MM.1S (cell line): ENCODE data around the gene LPIN1.

Experiments
- DNase-seq: peaks from one replicate; pipeline ENCODE4 v3.0.0-alpha.2; 2015
- H2AFZ ChIP-seq: fragments of 300-600 bp; sonication (generic); 2 replicates; pipeline ENCODE4 v1.6.0; 2016; ENCODE audit warnings: antibody characterized with exemption, low read length
- H3F3A ChIP-seq: fragments of 300-600 bp; sonication (generic); 2 replicates; pipeline ENCODE4 v1.6.1; 2016; ENCODE audit warnings: mild to moderate bottlenecking, antibody characterized with exemption, low read length, moderate library complexity, mixed read lengths; ENCODE audit not compliant: insufficient read depth
- H3K27ac ChIP-seq: fragments of 300-600 bp; sonication (generic); 2 replicates; pipeline ENCODE4 v1.5.1; 2016; ENCODE audit warnings: mild to moderate bottlenecking, low read length
- H3K27me3 ChIP-seq: fragments of 300-600 bp; sonication (generic); replicated peaks from 2 replicates; pipeline ENCODE4 v1.6.0; 2016; ENCODE audit warnings: low read length; ENCODE audit not compliant: insufficient read depth
- H3K36me3 ChIP-seq: fragments of 300-600 bp; sonication (generic); replicated peaks from 2 replicates; pipeline ENCODE4 v1.6.1; 2016; ENCODE audit warnings: mild to moderate bottlenecking, low read length, mixed read lengths; ENCODE audit not compliant: insufficient read depth
- H3K4me1 ChIP-seq: fragments of 300-600 bp; sonication (generic); 2 replicates; pipeline ENCODE4 v1.6.1; 2016; ENCODE audit warnings: low read length, mixed read lengths
- H3K4me2 ChIP-seq: fragments of 300-600 bp; sonication (generic); 2 replicates; pipeline ENCODE4 v1.6.0; 2016; ENCODE audit warnings: low read depth, low read length
- H3K4me3 ChIP-seq: fragments of 300-600 bp; sonication (generic); 2 replicates; pipeline ENCODE4 v1.5.1; 2016; ENCODE audit warnings: low read length, mixed read lengths
- H3K79me2 ChIP-seq: fragments of 300-600 bp; sonication (generic); 2 replicates; pipeline ENCODE4 v1.6.1; 2016; ENCODE audit warnings: mixed run types, low read length, mixed read lengths
- H3K9ac ChIP-seq: fragments of 300-600 bp; sonication (generic); 2 replicates; pipeline ENCODE4 v1.6.1; 2016; ENCODE audit warnings: low read length, mixed read lengths
- H3K9me2 ChIP-seq: fragments of 300-600 bp; sonication (generic); replicated peaks from 2 replicates; pipeline ENCODE4 v1.6.1; 2016; ENCODE audit warnings: mild to moderate bottlenecking, low read length, mixed read lengths; ENCODE audit not compliant: insufficient read depth
- H3K9me3 ChIP-seq: fragments of 300-600 bp; sonication (generic); replicated peaks from 2 replicates; pipeline ENCODE4 v1.6.1; 2016; ENCODE audit warnings: mild to moderate bottlenecking, low read length, mixed read lengths; ENCODE audit not compliant: insufficient read depth
- H4K20me1 ChIP-seq: fragments of 300-600 bp; sonication (generic); 2 replicates; pipeline ENCODE4 v1.6.1; 2016; ENCODE audit warnings: mild to moderate bottlenecking, low read length, moderate library complexity, mixed read lengths; ENCODE audit not compliant: insufficient read depth
- EZH2 ChIP-seq: fragments of 300-600 bp; sonication (generic); optimal IDR thresholded peaks from 2 replicates; pipeline ENCODE3; 2017; ENCODE audit warnings: low read depth, mild to moderate bottlenecking, antibody characterized with exemption, low read length, mixed read lengths
- EZH2phosphoT487 ChIP-seq: fragments of 300-600 bp; sonication (generic); IDR thresholded peaks from 2 replicates; pipeline ENCODE4 v1.6.1; 2018; ENCODE audit warnings: antibody characterized with exemption, low read length
- TF ChIP-seq, protein P1 (sequence below): fragments of 300-600 bp; sonication (generic); IDR thresholded peaks from 2 replicates; pipeline ENCODE4 v1.5.1; 2016; ENCODE audit warnings: antibody characterized with exemption, low read length, mixed read lengths

LPIN1 gene

DNA sequence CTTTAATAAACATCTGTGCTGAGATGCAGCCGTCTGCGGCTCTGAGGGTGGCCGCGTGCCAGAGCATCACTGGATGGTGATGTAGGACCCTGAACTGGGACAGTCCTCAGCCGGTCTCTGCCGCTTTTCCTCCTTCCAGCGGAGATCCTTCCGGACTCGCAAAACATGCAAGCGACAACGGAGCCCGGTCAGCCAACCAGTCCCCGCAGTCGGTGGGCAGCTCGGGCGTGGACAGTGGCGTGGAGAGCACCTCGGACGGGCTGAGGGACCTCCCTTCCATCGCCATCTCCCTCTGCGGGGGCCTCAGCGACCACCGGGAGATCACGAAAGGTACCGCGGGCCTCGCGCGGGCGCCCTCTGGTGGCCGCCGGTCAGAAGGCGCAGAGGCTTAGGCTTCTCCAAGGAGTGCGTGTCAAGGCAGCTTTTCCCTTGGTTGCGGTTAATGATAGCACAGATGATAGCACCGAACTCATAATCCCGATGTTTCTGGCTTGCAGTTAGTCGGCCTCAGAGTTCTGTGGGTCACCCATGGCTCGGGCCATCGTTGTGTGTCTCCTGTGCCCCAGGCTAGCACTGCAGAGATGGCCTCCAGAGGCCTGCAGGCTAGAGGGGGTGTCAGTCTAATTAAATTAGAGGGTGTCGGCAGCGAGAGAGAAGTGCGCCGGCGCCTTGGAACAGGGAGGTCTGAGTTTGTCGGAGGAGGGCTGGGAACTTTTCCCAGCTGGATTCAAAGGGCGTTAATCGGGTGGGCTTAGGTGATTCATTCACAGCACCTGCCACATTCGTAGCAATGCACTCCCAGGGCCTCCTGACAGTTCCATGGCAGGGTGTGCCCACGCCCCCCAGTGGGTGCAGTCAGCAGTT lies 38.5 kb downstream of the LPIN1 start:
- peaks cover 51% of the 10 kb centered on the region for H3K36me3 ChIP-seq
- no peak overlapping the region for H3K9ac ChIP-seq
- no peak overlapping the region for H3K4me2 ChIP-seq
- DNase-seq: no peak
- TF ChIP-seq EZH2: no peak
- TF ChIP-seq, protein P1, sequence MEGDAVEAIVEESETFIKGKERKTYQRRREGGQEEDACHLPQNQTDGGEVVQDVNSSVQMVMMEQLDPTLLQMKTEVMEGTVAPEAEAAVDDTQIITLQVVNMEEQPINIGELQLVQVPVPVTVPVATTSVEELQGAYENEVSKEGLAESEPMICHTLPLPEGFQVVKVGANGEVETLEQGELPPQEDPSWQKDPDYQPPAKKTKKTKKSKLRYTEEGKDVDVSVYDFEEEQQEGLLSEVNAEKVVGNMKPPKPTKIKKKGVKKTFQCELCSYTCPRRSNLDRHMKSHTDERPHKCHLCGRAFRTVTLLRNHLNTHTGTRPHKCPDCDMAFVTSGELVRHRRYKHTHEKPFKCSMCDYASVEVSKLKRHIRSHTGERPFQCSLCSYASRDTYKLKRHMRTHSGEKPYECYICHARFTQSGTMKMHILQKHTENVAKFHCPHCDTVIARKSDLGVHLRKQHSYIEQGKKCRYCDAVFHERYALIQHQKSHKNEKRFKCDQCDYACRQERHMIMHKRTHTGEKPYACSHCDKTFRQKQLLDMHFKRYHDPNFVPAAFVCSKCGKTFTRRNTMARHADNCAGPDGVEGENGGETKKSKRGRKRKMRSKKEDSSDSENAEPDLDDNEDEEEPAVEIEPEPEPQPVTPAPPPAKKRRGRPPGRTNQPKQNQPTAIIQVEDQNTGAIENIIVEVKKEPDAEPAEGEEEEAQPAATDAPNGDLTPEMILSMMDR: peak; percentile 53
- H3K4me3 ChIP-seq: no peak overlapping the region
- H3K4me1 ChIP-seq: no peaks in the 10 kb centered on the region
- H3K79me2 ChIP-seq: peaks cover 91% of the 10 kb centered on the region
- no peak overlapping the region for H2AFZ ChIP-seq
- no peak overlapping the region for H3K27ac ChIP-seq
- H3K9me3 ChIP-seq: no peaks in the 10 kb centered on the region
- no peaks in the 10 kb centered on the region for H3K9me2 ChIP-seq
- no peaks in the 10 kb centered on the region; the same call in 1 of the 2 replicates for H4K20me1 ChIP-seq
- no peaks in the 10 kb centered on the region for H3K27me3 ChIP-seq
- peaks cover 3% of the 10 kb centered on the region; the same call in 1 of the 2 replicates for H3F3A ChIP-seq

DNA sequence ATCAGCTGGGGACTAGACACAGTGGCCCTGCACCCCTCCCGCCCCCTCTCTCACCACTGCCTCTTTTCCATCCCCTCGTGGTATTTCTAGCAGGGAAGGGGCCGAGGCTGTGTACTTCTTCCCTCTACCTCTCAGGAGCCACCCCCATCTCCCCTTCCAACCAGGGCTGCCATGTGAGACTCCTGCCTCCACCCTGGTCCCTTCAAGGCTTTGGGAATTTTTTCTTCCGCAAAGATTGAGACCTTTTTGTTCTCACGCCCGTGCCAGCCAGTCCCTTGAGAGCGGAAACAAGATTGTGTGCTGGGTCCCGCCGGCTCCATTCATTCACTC lies 39.1 kb downstream of the LPIN1 start:
- H3K4me1 ChIP-seq: no peaks in the 10 kb centered on the region
- H3K4me2 ChIP-seq: no peak overlapping the region
- H3K9me2 ChIP-seq: no peaks in the 10 kb centered on the region
- no peak for DNase-seq
- H3K27ac ChIP-seq: no peak overlapping the region
- no peak overlapping the region for H2AFZ ChIP-seq
- peaks cover 45% of the 10 kb centered on the region for H3K36me3 ChIP-seq
- no peak overlapping the region for H3K4me3 ChIP-seq
- H3F3A ChIP-seq: peaks cover 3% of the 10 kb centered on the region; the same call in 1 of the 2 replicates
- H3K79me2 ChIP-seq: peaks cover 89% of the 10 kb centered on the region
- TF ChIP-seq EZH2: no peak
- TF ChIP-seq, protein P1: no peak
- no peak for TF ChIP-seq EZH2phosphoT487
- no peaks in the 10 kb centered on the region for H3K9me3 ChIP-seq
- no peak overlapping the region for H3K9ac ChIP-seq
- H4K20me1 ChIP-seq: no peaks in the 10 kb centered on the region; the same call in 1 of the 2 replicates
- H3K27me3 ChIP-seq: no peaks in the 10 kb centered on the region

DNA sequence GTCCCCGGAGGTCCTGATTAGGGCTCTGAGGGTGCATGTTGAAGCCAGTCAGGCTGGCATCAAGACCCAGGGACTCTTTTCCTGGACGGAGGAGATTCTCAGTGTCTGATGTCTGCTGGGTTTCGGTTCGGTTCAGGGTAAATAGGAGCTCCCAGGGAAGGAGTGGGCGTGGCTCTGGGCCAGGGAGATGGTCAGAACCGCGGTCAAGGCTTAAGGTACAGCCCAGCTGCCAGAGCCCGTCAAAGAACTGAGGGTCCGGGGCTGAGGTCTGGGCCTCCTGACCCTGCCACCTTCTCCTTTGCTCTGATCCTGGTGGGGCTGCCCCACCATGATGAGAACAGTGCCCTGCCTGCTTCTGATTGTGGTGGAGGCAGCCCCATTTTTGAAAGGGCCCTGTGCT lies 39.8 kb downstream of the LPIN1 start:
- H4K20me1 ChIP-seq: no peaks in the 10 kb centered on the region; the same call in 1 of the 2 replicates
- H3K27ac ChIP-seq: no peak overlapping the region
- H3K9me3 ChIP-seq: no peaks in the 10 kb centered on the region
- H3K4me3 ChIP-seq: no peak overlapping the region
- DNase-seq: no peak
- no peaks in the 10 kb centered on the region for H3K9me2 ChIP-seq
- no peak overlapping the region for H3K9ac ChIP-seq
- no peak overlapping the region for H3K4me2 ChIP-seq
- H2AFZ ChIP-seq: no peak overlapping the region
- no peaks in the 10 kb centered on the region for H3K27me3 ChIP-seq
- peaks cover 3% of the 10 kb centered on the region; the same call in 1 of the 2 replicates for H3F3A ChIP-seq
- TF ChIP-seq, protein P1: no peak
- TF ChIP-seq EZH2 (no peak), EZH2phosphoT487 (no peak)
- no peaks in the 10 kb centered on the region for H3K4me1 ChIP-seq
- peaks cover 87% of the 10 kb centered on the region for H3K79me2 ChIP-seq
- peaks cover 45% of the 10 kb centered on the region for H3K36me3 ChIP-seq
